Measurements from ENCODE around the gene MED13L. TPM values are rescaled to one million over a fixed set of nuclear protein-coding genes. Genes with fewer than 3 reads are reported as not detected.

The MED13L gene
- total RNA-seq, 4 donors from 2014 or later = 158 to 247 (median 166) TPM

DNA sequence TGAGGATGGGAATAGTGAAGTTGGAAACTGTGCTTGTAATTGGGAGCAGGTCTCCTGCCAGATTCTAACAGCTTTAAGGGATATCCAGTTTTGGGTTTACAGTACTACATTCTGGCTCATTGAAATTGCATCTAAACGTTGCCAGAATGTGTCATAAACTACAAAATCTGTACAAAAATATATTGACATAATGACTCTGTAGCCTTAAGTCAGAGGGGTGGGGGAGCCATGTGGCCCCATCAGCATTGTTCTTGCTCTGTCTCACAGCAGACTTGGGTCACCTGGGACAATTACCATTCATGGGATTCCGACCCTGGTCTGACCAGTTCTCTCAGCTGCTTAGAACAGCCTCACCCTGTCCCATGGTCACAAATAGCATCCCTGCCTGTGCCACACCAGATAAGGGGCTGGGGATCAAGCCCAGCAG is 43.3 kb upstream of the MED13L start:
- no peak overlapping the region for H3K4me3 ChIP-seq (ENCODE audit: low read depth, poor library complexity, severe bottlenecking)
- TF ChIP-seq POLR2A (IDR thresholded peaks at IDR 0.05) (no peak), CTCF (IDR thresholded peaks at IDR 0.05) (no peak)
- no peak for DNase-seq (ENCODE audit: low spot score in 2 of 2)
- 7 to 12% methylated on average over 2 of the region's 2 CpGs for WGBS, 2 donors
- intact Hi-C loops (cut with DNase I; ENCODE audit: low total_unique reads) = no loop called here

- peak; percentile 86 to 89 for DNase-seq (ENCODE audit: low spot score in 2 of 2)
- WGBS, 2 donors = 7 to 13% methylated on average over 16 of the region's 16 CpGs
- H3K4me3 ChIP-seq (ENCODE audit: low read depth, poor library complexity, severe bottlenecking) = no peak overlapping the region
- TF ChIP-seq POLR2A (IDR thresholded peaks at IDR 0.05) (no peak), CTCF (IDR thresholded peaks at IDR 0.05) (no peak)
- intact Hi-C loops (cut with DNase I; ENCODE audit: low total_unique reads) = no loop called here
These were observed 42.6 kb upstream of the MED13L start for GRCh38 chr12:116319898-116320621.

GRCh38 chr12:116319233-116319897 is 41.9 kb upstream of the MED13L start:
- TF ChIP-seq CTCF (IDR thresholded peaks at IDR 0.05) (no peak), POLR2A (IDR thresholded peaks at IDR 0.05) (no peak)
- 22 to 23% methylated on average over 14 of the region's 14 CpGs for WGBS, 2 donors
- intact Hi-C loops (cut with DNase I; ENCODE audit: low total_unique reads) = no loop called here
- no peak overlapping the region for H3K4me3 ChIP-seq (ENCODE audit: low read depth, poor library complexity, severe bottlenecking)
- DNase-seq (ENCODE audit: low spot score in 2 of 2) = no peak

DNA sequence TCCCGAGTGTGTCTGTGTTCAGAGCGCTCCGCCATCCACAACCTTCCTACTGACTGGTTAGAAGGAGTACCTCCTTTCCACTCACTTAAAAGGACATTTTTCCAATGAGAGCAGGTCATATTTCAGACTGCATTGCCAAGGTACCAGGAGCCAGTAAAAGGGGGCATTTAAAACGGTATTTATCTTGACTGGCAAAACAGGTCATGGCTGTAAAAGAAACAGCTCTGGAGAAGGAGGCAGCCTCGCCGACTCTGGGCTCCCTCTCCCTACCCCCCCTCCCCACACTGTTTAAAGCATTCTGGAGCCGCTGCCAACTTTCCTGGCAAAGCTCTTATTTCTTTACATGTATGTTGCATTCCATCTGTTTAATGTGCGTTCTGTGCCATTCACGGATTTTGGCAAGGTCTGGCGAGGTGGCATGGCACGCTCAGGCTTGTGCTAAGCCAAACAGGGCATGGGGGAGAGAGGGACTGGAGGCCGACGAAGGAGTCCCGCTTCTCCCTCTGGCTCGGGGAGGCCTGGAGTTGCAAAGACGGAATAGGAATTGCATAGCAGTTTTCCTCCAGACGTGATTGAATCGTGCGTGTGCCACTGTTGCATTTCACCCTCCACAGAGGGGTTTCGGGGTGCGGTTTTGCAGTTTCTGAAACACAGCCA is 41.2 kb upstream of the MED13L start:
- no peak overlapping the region for H3K4me3 ChIP-seq (ENCODE audit: low read depth, poor library complexity, severe bottlenecking)
- DNase-seq (ENCODE audit: low spot score in 2 of 2) = peak in 1 of 2 donors; percentile 63
- TF ChIP-seq CTCF (IDR thresholded peaks at IDR 0.05) = no peak
- 45 to 50% methylated on average over 21 of the region's 21 CpGs for WGBS, 2 donors
- intact Hi-C loops (cut with DNase I; ENCODE audit: low total_unique reads) = no loop called here

- WGBS, 2 donors = 60 to 65% methylated on average over 23 of the region's 23 CpGs
- intact Hi-C loops (cut with DNase I; ENCODE audit: low total_unique reads) = no loop called here
- TF ChIP-seq POLR2A (IDR thresholded peaks at IDR 0.05) (no peak), CTCF (IDR thresholded peaks at IDR 0.05) (no peak)
- no peak for DNase-seq (ENCODE audit: low spot score in 2 of 2)
- no peak overlapping the region for H3K4me3 ChIP-seq (ENCODE audit: low read depth, poor library complexity, severe bottlenecking)
These were observed 40.6 kb upstream of the MED13L start for GRCh38 chr12:116317986-116318575.

All from lower leg skin (tissue), 4 donors.